Measurements from ENCODE around the gene FUT7. TPM values are rescaled to one million over a fixed set of nuclear protein-coding genes. Genes with fewer than 3 reads are reported as not detected.
A peak's percentile ranks its signal among the peaks of the same experiment; 100 is the strongest.

FUT7 gene
- total RNA-seq, 1 experiment from 2014 or later, result not detected

- no peaks in the 10 kb centered on the region for H3K9me3 ChIP-seq (ENCODE audit: control insufficient read depth in 1 of 2, insufficient read depth in 1 of 2, low read depth in 1 of 2, low read length in 2 of 2)
- no peaks in the 10 kb centered on the region for H4K20me1 ChIP-seq (ENCODE audit: insufficient read depth)
- no TSS peak for BruUV-seq (replicated peaks)
- RAD21 ChIA-PET (ENCODE audit: low non-redundant PET in 1 of 2, low total read pairs in 2 of 2, uncharacterized antibody in 2 of 2, unreplicated experiment in 2 of 2), result no interaction called here
- no peak for TF ChIP-seq RAD21 (IDR thresholded peaks at IDR 0.05; ENCODE audit: low read depth)
- peak; percentile 98 for TF ChIP-seq ZFX (IDR thresholded peaks at IDR 0.05)
- TF ChIP-seq JUND (IDR thresholded peaks at IDR 0.05), result no peak
- TF ChIP-seq ELF1 (IDR thresholded peaks at IDR 0.05; ENCODE audit: borderline replicate concordance, low read depth), result no peak
- no peak for TF ChIP-seq MAX (IDR thresholded peaks at IDR 0.05)
- no peak for TF ChIP-seq CBX3 (IDR thresholded peaks at IDR 0.05; ENCODE audit: low read depth)
- TF ChIP-seq TCF7L2 (IDR thresholded peaks at IDR 0.05; ENCODE audit: borderline replicate concordance, extremely low read depth, insufficient read depth, insufficient read length), result no peak
- no peak for TF ChIP-seq YY1 (IDR thresholded peaks at IDR 0.05; ENCODE audit: extremely low read depth, insufficient replicate concordance, low read depth, low read length)
- no peak for TF ChIP-seq ZBTB33 (IDR thresholded peaks at IDR 0.05; ENCODE audit: extremely low read depth, insufficient replicate concordance, low read length)
- CTCF ChIA-PET, result interaction anchor here (1.0 to 2.4 kb wide), 6 partner anchors 10 to 178 kb away, joined by 6 to 57 read pairs (median 12); partner anchors contain the start of genes ABCA2, CYSRT1 and RNF208
- intact Hi-C loops (cut with micrococcal nuclease), result loop anchor here (1.0 to 5.0 kb wide), 3 partner anchors 22 to 258 kb away; partner anchors contain the start of genes CYSRT1 and RNF224
- H3K27me3 ChIP-seq (ENCODE audit: insufficient read depth, low read length), result no peaks in the 10 kb centered on the region
- H3K4me3 ChIP-seq (replicated peaks in 1 of 2; ENCODE audit: low read depth in 1 of 2, low read length in 2 of 2), result peak overlapping the region; percentile 55 to 90
- H2AFZ ChIP-seq (ENCODE audit: low read depth, low read length, poor library complexity, severe bottlenecking), result no peak overlapping the region
- ATAC-seq (peak; percentile 35), DNase-seq (ENCODE audit: low read depth, low spot score) (no peak)
- H3K27ac ChIP-seq (ENCODE audit: low read depth, low read length), result peak overlapping the region; percentile 77
- peaks cover 24% of the 10 kb centered on the region; the same call in 1 of the 2 replicates for H3K79me2 ChIP-seq (ENCODE audit: insufficient read depth, low read length)
- H3K36me3 ChIP-seq (ENCODE audit: control insufficient read depth in 1 of 2, insufficient read depth in 2 of 2, low read length in 2 of 2), result no peaks in the 10 kb centered on the region
- H3K9ac ChIP-seq (ENCODE audit: low read length), result peak overlapping the region; percentile 74
- POLR2A ChIA-PET, result no interaction called here
- H3K4me1 ChIP-seq (ENCODE audit: control insufficient read depth in 1 of 2, insufficient read depth in 2 of 2, low read length in 2 of 2), result peaks cover 12 to 26% of the 10 kb centered on the region in 2 experiments
- peak overlapping the region; percentile 97 for H3K4me2 ChIP-seq (ENCODE audit: low read length)
- no peaks in the 10 kb centered on the region for H3K9me2 ChIP-seq (ENCODE audit: insufficient read depth)
Measured at GRCh38 chr9:137045294-137046087, 13.6 kb upstream of the FUT7 start.
